HG03571 (cell line): Measurements from ENCODE around the gene KCNS1.
"Not testable (repeated sequence)": the region's sequence is repeated elsewhere in the genome, so short reads cannot be mapped to it uniquely, and the experiment has no call there.

ENCODE experiments used
- ATAC-seq: cut with Tn5 transposase; IDR thresholded peaks from one replicate; pipeline ENCODE4 v1.9.1; 2021; ENCODE audit not compliant: unreplicated experiment

KCNS1 gene

GRCh38 chr20:45080867-45081624, 19.9 kb downstream of the KCNS1 start:
- ATAC-seq, result no peak

- no peak for ATAC-seq
Observed at GRCh38 chr20:45077559-45077958, 23.4 kb downstream of the KCNS1 start.

GRCh38 chr20:45073221-45073620, 27.7 kb downstream of the KCNS1 start:
- no peak for ATAC-seq

GRCh38 chr20:45072066-45072465, 28.9 kb downstream of the KCNS1 start:
- no peak for ATAC-seq

GRCh38 chr20:45070932-45071632, 29.8 kb downstream of the KCNS1 start:
- ATAC-seq, result no peak

GRCh38 chr20:45069261-45069660, 31.7 kb downstream of the KCNS1 start:
- ATAC-seq, result no peak

- no peak for ATAC-seq
Observed at GRCh38 chr20:45067558-45067957, 33.4 kb downstream of the KCNS1 start.

- ATAC-seq, result no peak
Observed at GRCh38 chr20:45067087-45067486, 33.8 kb downstream of the KCNS1 start.

GRCh38 chr20:45066372-45066771, 34.6 kb downstream of the KCNS1 start:
- no peak for ATAC-seq

GRCh38 chr20:45064812-45065211, 36.1 kb downstream of the KCNS1 start:
- ATAC-seq, result no peak

- ATAC-seq, result not testable (repeated sequence)
Observed at GRCh38 chr20:45063107-45063506, 37.8 kb downstream of the KCNS1 start.

- ATAC-seq, result no peak
Observed at GRCh38 chr20:45061244-45061643, 39.7 kb downstream of the KCNS1 start.

GRCh38 chr20:45060294-45060693, 40.6 kb downstream of the KCNS1 start:
- no peak for ATAC-seq

- no peak for ATAC-seq
Observed at GRCh38 chr20:45059022-45059728, 41.8 kb downstream of the KCNS1 start.

- ATAC-seq, result no peak
Observed at GRCh38 chr20:45058168-45058850, 42.6 kb downstream of the KCNS1 start.

GRCh38 chr20:45056473-45057173, 44.3 kb downstream of the KCNS1 start:
- ATAC-seq, result no peak

GRCh38 chr20:45055056-45055455, 45.9 kb downstream of the KCNS1 start:
- ATAC-seq, result no peak

- ATAC-seq, result no peak
Observed at GRCh38 chr20:45053430-45054351, 47.2 kb downstream of the KCNS1 start.

- ATAC-seq, result peak; percentile 47
Observed at GRCh38 chr20:45052698-45053429, 48.1 kb downstream of the KCNS1 start.
